ENCODE data around the gene GPATCH2.
"Not testable (repeated sequence)": the region's sequence is repeated elsewhere in the genome, so short reads cannot be mapped to it uniquely, and the experiment has no call there.

GPATCH2 gene

GRCh38 chr1:217526636-217527035 is 104.3 kb downstream of the GPATCH2 start:
- no peak for DNase-seq (ENCODE audit: low spot score)

- DNase-seq (ENCODE audit: low spot score): no peak
Observed at GRCh38 chr1:217525773-217526490, 105.0 kb downstream of the GPATCH2 start.

- no peak for DNase-seq (ENCODE audit: low spot score)
Observed at GRCh38 chr1:217524787-217525520, 105.9 kb downstream of the GPATCH2 start.

DNA sequence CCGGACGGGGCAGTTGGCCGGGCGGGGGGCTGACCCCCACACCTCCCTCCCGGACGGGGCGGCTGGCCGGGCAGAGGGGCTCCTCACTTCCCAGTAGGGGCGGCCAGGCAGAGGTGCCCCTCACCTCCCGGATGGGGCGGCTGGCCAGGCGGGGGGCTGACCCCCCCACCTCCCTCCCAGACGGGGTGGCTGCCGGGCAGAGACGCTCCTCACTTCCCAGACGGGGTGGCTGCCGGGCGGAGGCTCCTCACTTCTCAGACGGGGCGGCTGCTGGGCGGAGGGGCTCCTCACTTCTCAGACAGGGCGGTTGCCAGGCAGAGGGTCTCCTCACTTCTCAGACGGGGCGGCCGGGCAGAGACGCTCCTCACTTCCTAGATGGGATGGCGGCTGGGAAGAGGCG is 107.0 kb downstream of the GPATCH2 start:
- not testable (repeated sequence) for DNase-seq (ENCODE audit: low spot score)

DNA sequence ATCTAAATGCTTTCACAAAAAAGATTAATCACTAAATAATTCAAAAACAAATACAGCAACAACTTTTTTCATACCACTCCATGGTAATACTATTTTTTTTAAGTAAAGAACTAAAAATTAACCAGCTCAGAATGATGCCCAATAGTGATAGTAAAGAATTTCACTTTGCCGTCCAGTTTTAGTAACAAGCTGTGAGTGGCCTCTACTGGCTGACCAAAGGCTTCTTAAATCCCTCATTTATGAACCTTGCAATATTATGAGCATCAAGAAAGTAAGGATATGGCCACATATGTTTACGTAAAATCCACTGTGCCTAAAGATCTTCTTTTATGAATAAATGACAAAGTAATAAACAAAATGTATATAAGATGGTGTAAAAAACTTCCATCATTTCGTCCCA is 108.6 kb downstream of the GPATCH2 start:
- no peak for DNase-seq (ENCODE audit: low spot score)

DNA sequence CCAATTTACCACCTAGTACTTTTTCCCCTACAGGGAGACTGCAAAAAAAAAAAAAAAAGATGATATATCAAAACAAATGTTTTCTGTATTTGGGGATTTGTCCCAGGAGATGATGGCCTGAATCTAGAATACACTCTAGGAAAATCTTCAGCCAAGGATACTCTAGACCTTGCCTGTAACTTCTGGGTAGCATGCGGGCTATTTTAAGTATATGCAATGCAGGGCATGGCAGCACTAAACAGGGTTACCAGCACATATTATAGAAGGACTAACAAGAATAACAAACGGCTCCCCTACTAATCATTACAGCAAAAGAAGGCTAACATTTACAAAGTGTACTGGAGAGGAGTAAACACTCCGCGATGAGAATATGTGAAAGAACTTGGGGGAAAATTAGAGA is 109.6 kb downstream of the GPATCH2 start:
- no peak for DNase-seq (ENCODE audit: low spot score)

- DNase-seq (ENCODE audit: low spot score): no peak
Observed at GRCh38 chr1:217506878-217507277, 124.0 kb downstream of the GPATCH2 start.

GRCh38 chr1:217498209-217498608 is 132.7 kb downstream of the GPATCH2 start:
- DNase-seq (ENCODE audit: low spot score): no peak

DNA sequence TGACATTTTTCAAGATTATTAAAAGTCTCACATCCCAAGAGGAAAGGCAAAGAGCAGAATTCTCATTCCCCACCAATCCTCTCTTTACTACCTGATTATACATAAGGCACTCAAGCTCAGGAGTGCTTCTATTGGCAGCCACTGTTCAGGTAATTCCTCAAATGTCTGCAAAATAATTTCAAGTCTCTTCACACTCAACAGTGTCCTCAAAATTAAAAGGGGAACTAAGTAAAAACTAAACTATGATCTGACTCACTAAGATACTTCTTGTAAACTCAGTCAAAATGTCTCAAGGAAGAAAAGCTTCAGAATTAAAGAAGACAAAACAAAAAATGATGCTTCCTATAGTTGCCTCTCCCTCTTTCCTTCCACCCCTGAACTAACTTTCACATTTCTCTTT is 135.6 kb downstream of the GPATCH2 start:
- DNase-seq (ENCODE audit: low spot score): no peak

GRCh38 chr1:217494767-217495166 is 136.1 kb downstream of the GPATCH2 start:
- DNase-seq (ENCODE audit: low spot score): no peak

- DNase-seq (ENCODE audit: low spot score): no peak
Observed at GRCh38 chr1:217493290-217493689, 137.6 kb downstream of the GPATCH2 start.

DNA sequence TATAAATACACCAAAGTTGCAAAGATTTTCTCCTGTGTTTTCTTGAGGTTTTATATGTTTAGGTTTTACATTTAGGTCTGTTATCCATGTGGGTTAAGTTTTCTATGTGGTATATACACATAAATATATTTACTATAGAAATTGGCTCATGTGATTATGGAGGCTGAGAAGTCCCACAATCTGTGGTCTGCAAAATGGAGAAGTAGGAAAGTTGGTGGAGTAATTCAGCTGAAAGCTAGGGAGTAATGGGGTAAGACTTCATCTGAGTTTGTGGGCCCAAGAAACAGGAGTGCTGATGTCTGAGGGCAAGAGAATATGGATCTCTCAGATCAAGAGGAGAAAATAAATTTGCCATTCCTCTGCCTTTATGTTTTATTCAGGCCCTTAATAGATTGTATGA is 146.0 kb downstream of the GPATCH2 start:
- DNase-seq (ENCODE audit: low spot score): no peak

DNA sequence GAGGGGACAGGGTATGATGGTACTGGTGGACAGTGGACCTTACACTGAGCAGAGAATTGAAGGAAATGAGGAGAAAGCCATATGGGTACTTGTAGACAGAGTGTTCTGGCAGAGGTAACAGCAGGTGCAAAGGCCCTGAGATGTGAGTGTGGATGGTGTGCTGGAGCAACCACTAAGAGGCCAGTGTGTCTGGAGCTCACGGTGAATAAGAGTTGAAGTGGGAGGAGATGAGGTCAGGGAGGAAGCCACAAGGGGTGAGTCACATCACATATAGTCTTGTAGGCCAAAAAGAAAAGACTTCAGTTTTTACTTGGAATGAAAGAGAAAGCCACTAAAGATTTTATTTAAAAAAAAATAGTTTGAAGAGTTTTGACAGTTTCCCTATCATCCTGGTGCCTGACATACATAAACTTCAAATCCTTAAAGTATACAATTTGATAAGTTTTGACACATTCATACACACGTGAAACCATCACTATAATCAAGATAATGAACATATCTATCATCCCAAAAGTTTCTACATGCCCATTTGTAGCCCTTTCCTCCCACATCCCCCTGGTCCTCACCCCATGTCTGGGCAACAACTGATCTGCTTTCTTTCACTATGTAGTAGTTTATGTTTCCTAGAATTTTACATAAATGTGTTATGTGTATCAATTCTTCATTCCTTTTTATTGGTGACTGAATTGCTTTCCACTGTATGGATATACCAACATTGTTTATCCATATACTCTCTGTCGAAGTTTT is 148.4 kb downstream of the GPATCH2 start:
- DNase-seq (ENCODE audit: low spot score): no peak

DNA sequence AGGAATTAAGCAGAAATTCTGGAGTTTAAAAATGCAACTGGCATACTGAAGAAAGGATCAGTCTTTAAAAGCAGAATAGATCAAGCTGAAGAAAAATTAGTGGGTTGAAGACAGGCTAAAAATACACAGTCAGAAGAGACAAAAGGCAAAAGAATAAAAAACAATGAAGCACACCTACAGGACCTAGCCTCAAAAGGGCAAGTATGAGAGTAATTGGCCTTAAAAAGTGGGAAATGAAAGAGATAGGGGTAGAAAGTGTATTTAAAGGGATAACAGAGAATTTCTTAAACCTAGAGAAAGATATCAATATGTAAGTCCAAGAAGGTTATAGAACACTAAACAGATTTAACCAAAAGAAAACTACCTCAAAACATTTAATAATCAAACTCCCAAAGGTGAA is 152.4 kb downstream of the GPATCH2 start:
- no peak for DNase-seq (ENCODE audit: low spot score)

- no peak for DNase-seq (ENCODE audit: low spot score)
Observed at GRCh38 chr1:217472915-217473314, 158.0 kb downstream of the GPATCH2 start.

GRCh38 chr1:217471403-217471802 is 159.5 kb downstream of the GPATCH2 start:
- no peak for DNase-seq (ENCODE audit: low spot score)

GRCh38 chr1:217469983-217470382 is 160.9 kb downstream of the GPATCH2 start:
- no peak for DNase-seq (ENCODE audit: low spot score)

GRCh38 chr1:217465102-217465501 is 165.8 kb downstream of the GPATCH2 start:
- DNase-seq (ENCODE audit: low spot score): no peak

GRCh38 chr1:217462666-217463065 is 168.2 kb downstream of the GPATCH2 start:
- DNase-seq (ENCODE audit: low spot score): no peak

DNA sequence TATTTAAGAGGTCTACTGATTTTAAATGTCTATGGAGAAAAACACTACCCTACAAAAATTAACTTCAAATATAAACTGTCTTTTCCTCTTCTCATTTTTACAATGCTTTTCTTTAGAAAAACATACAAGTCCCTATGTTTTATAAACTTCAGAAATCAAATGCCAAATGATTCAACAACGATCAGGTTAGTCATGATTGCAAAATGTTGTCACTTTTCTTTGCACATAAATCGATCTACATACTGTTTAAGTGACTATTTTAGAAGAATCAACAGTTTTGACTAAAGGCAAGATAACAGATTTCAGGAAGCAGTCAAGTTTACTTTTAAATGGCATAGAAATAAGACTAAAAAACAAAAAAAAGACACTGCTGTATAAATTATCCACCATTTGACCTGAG is 168.7 kb downstream of the GPATCH2 start:
- no peak for DNase-seq (ENCODE audit: low spot score)

DNA sequence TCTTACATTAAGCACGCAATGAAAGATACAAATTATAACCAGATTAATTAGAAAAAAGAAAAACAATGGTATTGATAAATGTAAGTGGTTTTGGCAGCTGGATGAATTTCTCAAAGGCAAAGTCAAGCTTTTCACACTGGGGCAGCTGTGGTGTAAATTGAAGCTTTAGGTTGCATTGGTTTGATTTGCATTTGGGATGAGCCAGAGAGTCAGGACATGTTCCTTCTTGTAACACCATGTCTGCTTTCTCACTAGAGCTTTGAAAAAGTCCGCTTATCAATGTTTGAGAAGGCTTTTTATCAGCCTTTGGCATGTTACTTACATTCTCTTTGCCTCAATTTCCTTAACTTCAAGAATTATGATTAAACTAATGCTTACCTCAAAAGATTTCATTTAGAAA is 173.9 kb downstream of the GPATCH2 start:
- no peak for DNase-seq (ENCODE audit: low spot score)

DNA sequence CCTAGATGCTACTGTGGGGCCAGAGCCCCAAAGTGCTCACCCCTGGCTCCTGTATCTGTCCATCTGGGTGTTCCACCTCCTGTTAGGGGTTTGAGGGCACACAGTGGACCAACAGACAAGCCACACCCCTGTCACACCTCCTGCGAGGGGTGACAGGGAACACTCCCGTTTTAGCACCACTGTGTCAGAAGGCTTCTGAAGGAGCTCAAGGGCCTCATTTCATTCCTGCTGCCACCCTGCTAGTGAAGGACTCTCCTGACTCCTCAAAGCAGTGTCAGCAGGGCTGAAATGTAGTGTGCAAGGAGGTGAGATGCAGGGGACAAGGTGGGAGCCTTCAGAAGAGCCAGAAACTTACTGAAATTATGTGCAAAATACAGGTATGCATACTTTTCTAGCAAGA is 174.6 kb downstream of the GPATCH2 start:
- DNase-seq (ENCODE audit: low spot score): no peak

- no peak for DNase-seq (ENCODE audit: low spot score)
Observed at GRCh38 chr1:217453816-217454215, 177.1 kb downstream of the GPATCH2 start.

Data from left forelimb (tissue), 1 donor.